Stimulated activated CD4-positive, alpha-beta T cell treated with anti-CD3 and anti-CD28 coated beads, Interleukin-15, amount 100 ng/mL, for 1 hour (primary cell): ENCODE measurements around the gene FXYD2.
"Not testable (repeated sequence)": the region's sequence is repeated elsewhere in the genome, so short reads cannot be mapped to it uniquely, and the experiment has no call there.

Source experiments
- DNase-seq, 2 donors: peaks; one replicate each; pipeline ENCODE4 v3.0.0-alpha.2; 2020; ENCODE audit warnings: low read depth in 1 of 2, low spot score in 1 of 2

FXYD2 gene

GRCh38 chr11:117822074-117823033, 2.2 kb downstream of the FXYD2 start:
- peak in 1 of 2 donors; percentile 48 for DNase-seq

DNA sequence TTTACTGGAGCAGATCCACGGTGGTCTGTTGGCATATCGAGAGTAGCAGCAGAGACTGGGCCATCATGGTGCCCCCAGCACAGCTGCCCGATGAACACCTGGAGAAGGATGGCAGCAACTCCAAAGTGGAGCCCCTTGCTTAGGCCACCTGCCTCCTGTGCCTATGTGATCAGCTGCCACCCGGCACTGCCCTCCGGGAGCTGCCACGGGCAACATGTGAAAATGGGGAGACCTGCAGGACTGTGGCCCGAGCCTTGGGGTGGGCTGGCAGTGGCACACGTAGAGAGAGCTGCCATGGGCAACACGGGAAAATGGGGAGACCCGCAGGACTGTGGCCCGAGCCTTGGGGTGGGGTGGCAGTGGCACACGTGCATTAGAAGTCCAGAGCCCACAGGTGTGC, 3.1 kb downstream of the FXYD2 start:
- DNase-seq: no peak

- no peak for DNase-seq
Measured at GRCh38 chr11:117820516-117820915, 4.0 kb downstream of the FXYD2 start.

DNA sequence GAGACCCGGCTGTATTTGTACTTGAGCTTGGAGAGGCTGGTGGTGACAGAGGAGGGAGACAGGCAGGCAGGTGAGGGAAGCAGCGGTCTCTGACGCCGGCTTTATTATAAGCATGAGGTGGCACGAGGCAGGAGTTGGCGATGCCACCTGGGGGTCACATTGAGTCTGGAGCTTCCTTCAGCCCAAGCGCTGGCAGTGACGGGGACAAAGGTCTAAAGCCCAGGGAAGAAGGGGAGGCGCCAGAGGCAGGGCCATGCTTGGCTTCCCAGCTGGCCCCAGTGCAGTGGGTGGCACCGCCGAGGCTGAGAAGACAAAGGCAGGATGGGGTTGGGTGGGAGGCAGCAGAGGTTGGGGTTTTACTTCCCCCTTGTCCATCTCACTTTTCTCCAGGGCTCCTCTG, 4.5 kb downstream of the FXYD2 start:
- no peak for DNase-seq

GRCh38 chr11:117819096-117820040, 5.2 kb downstream of the FXYD2 start:
- no peak for DNase-seq

GRCh38 chr11:117818041-117818873, 6.3 kb downstream of the FXYD2 start:
- DNase-seq: no peak

GRCh38 chr11:117817368-117818040, 7.0 kb downstream of the FXYD2 start:
- peak; percentile 72 to 82 for DNase-seq

GRCh38 chr11:117816846-117817367, 7.6 kb downstream of the FXYD2 start:
- no peak for DNase-seq

DNA sequence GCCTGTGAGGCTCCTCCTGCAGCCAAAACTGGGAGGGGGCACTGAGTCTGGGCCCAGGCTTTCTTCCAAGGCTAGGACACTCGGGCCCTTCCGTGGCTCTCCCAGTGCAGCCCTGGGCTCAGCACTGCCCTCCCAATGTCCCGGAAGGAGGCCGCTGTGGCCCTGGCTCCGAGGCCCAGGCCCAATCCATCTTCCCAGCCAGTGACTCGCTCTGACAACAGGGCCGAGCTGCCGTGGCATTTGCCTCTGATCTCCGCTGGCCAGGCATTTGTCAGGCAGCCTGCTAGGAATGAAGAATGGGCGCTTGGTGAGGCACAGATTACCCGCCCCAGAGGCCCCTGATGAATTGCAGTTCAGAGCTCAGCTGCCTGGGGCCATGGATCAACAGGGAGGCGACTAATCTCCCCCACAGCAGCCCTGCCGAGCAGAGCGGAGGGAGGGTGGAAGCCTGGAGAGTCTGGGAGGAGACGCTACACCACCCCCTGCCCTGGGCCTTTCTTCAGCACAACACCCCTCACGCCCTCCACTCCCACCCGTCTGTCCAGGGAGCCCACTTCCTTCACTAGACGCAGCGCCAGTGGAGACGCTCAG, 8.3 kb downstream of the FXYD2 start:
- no peak for DNase-seq

DNA sequence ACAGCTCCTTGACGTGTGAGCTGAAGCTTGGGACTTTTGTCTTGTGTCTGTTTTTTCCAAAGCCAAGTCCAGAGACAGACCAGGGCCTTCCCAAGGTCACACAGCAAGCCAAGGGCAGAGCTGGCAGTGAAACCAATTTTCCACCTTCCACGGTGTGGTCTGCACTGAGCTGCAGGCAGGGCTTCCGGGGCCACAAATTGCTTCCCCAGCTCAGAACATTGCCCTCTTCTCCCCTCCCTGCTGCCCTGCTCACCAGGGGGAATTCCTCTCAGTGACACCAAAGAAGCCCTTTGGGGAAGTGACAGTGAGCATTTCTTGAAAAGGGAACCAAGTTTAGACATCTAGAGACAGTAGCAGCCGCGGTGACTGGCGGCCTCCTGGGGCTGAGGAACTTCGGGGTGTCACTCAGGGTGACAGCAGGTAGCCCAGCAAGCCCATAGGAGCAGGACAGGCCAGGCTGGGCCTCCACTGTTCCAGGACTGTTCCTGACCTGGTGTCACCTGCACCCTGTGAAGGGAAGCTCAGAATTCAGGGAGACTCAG, 9.2 kb downstream of the FXYD2 start:
- peak; percentile 34 to 51 for DNase-seq

DNA sequence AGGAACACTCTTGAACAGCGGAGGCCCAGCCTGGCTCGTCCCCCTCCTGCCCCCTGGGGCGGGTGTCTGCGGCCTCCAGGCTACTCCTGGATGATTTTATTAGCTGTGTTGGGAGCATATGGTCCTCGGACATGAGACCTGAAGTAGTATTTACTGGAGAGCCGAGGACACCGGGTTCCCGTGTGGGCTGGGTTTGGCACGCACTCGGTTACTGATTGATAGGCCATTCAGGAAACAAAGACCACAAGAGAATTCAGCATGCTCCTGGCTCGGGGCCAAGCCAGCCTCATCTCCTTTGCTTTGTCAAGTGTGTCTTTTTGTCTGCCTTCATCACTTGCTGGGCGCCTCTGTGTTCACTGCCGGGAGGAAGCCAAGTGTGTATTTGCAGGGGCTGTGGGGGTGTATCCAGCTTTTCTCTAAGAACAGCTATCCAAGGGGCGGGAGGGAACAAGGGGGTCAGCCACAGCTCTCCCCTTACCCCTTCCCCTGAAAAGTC, 9.7 kb downstream of the FXYD2 start:
- DNase-seq: peak; percentile 50 to 65

GRCh38 chr11:117814204-117814765, 10.3 kb downstream of the FXYD2 start:
- DNase-seq: no peak

DNA sequence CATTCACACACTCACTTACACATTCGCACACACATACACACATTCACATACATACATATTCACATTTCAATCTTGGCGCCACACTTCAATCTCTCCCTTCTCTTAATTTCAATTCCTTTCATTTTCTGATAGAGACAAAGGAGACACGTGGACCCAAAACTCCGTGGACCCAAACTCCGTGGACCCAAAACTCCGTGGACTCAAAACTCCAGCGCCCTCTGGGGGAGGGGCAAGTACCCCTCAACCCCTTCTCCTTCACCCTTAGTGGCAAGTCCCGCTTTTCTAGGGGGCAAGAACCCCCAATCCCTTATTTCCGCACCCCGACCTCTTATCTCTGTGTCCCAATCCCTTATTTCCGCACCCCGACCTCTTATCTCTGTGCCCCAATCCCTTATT, 14.5 kb downstream of the FXYD2 start:
- not testable (repeated sequence) for DNase-seq

DNA sequence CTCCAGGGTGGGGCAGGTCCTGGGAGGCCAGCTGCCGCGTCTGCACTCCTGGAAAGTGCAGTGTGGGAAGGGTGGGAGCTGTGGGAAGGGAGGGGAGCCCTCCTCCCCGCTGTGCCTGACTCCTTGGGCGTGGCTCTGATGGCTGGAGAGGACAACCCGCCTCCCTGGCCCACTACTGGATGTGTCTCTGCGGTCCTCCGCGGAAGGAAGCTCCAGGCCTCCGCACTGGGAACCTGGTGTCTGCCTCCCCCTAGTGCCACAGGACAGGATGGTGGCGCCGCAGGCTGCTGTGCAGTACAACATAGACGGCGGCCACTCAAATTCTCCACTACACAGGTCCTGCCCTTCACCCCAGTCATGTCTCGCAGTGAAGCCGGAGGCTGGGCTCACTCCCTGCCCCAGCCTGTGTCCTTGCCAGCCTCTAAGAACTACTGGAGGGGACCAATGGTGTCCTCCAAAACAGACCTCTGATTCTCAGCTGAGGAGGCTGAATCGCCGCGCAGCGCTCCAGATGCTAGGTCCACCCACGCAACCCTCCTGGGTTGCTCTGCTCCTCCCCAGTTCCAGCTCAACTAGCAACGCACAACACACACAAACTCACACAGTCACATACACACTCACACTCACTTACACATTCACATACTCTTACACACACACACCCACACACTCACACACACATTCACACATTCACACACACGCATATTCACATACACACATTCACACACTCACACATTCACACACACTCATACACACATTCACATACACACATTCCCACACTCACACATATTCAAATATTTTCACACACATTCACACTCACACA, 15.1 kb downstream of the FXYD2 start:
- DNase-seq: no peak

DNA sequence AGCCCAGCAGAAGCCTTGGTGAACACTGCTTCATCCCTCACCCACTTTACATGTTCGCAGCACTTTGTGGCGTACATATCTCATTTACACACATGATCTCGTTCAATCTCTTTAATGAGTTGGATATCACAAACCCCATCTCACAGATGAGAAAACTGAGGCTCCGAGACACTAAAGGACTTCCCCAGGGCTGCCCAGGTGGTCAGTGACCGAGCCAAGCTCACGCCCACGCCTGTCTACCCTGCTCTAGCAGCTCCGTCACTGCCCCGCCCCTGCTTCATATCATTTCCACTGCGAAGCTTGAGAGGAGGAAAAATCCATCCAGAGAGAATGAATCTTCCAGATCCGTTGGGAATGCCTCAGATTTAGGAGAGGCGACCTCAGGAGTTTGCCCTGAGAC, 15.8 kb downstream of the FXYD2 start:
- DNase-seq: no peak

- DNase-seq: peak; percentile 56 to 71
Measured at GRCh38 chr11:117807482-117808327, 16.8 kb downstream of the FXYD2 start.

DNA sequence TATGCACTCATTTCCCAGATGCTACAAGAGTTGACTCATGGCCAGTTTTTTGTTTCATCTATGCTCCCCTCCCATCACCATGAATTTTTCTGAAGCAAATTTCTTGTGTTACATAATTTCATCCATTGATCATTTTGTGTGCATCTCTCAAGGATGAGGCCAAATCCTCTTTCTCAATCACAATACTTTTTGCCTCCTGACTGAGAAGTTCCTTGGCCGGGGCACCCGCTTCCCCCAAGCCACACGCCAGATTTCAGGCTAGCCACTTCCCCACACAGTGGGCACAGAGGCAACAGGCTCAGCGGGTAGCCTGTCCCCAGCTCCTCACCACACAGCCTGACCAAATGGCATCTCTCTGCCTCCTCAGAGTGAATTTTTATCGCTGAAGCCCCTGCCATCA, 17.7 kb downstream of the FXYD2 start:
- DNase-seq: no peak
